ENCODE data around the gene HRH1.

HRH1 gene

GRCh38 chr3:11130385-11130784, 23.9 kb upstream of the HRH1 start:
- ChIA-PET CTCF (interaction anchor here (1.0 kb wide), 1 partner anchor 25 kb away, joined by 9 read pairs; no protein-coding TSS in a partner anchor), POLR2A (no interaction called here)
- no peak for TF ChIP-seq INSM2 (tag by site-specific recombination; IDR thresholded peaks at IDR 0.05)
- no peak for TF ChIP-seq ZNF114 (tag by site-specific recombination; IDR thresholded peaks at IDR 0.05)
- no peak for TF ChIP-seq HOXA7 (CRISPR knock-in tag; IDR thresholded peaks at IDR 0.05; ENCODE audit: borderline replicate concordance)
- no peak for TF ChIP-seq BCL11B (tag by site-specific recombination; IDR thresholded peaks at IDR 0.05; ENCODE audit: low read depth)
- TF ChIP-seq ZNF148 (tag by site-specific recombination; IDR thresholded peaks at IDR 0.05; ENCODE audit: borderline replicate concordance), result no peak
- no peak for TF ChIP-seq ZNF548 (tag by site-specific recombination; IDR thresholded peaks at IDR 0.05)
- no peaks in the 10 kb centered on the region for H3K4me1 ChIP-seq (ENCODE audit: control insufficient read depth, insufficient read depth, low read length)
- H3K9me3 ChIP-seq (ENCODE audit: control insufficient read depth, insufficient read depth, low read depth, low read length), result no peaks in the 10 kb centered on the region
- H3K27ac ChIP-seq (ENCODE audit: extremely low read depth, low read depth, low read length), result no peak overlapping the region
- no peaks in the 10 kb centered on the region for H3K36me3 ChIP-seq (ENCODE audit: control insufficient read depth in 2 of 2, insufficient read depth in 1 of 2, low read length in 2 of 2)
- H3K4me3 ChIP-seq (ENCODE audit: low read depth, low read length), result no peak overlapping the region

GRCh38 chr3:11131371-11131770, 22.9 kb upstream of the HRH1 start:
- POLR2A ChIA-PET, result interaction anchor here (0.5 kb wide), 1 partner anchor 52 kb away, joined by 6 read pairs; no protein-coding TSS in a partner anchor
- CTCF ChIA-PET, result interaction anchor here (0.6 to 1.0 kb wide), 3 partner anchors 18 to 185 kb away, joined by 3 to 9 read pairs (median 3); no protein-coding TSS in a partner anchor
- H3K27ac ChIP-seq (ENCODE audit: extremely low read depth, low read depth, low read length), result no peak overlapping the region
- H3K9me3 ChIP-seq (ENCODE audit: control insufficient read depth, insufficient read depth, low read depth, low read length), result no peaks in the 10 kb centered on the region
- H3K4me3 ChIP-seq (ENCODE audit: low read depth, low read length), result no peak overlapping the region
- no peaks in the 10 kb centered on the region for H3K4me1 ChIP-seq (ENCODE audit: control insufficient read depth, insufficient read depth, low read length)
- no peaks in the 10 kb centered on the region for H3K36me3 ChIP-seq (ENCODE audit: control insufficient read depth in 2 of 2, insufficient read depth in 1 of 2, low read length in 2 of 2)
- no peak for TF ChIP-seq HOXD13 (CRISPR knock-in tag; IDR thresholded peaks at IDR 0.05; ENCODE audit: borderline replicate concordance)
- TF ChIP-seq ZNF311 (tag by site-specific recombination; IDR thresholded peaks at IDR 0.05; ENCODE audit: borderline replicate concordance), result no peak
- no peak for TF ChIP-seq ZBTB48 (tag by site-specific recombination; IDR thresholded peaks at IDR 0.05)
- TF ChIP-seq ZNF221 (tag by site-specific recombination; IDR thresholded peaks at IDR 0.05; ENCODE audit: borderline replicate concordance), result no peak
- no peak for TF ChIP-seq EGR2 (tag by site-specific recombination; IDR thresholded peaks at IDR 0.05; ENCODE audit: low read depth)
- no peak for TF ChIP-seq BCL6B (tag by site-specific recombination; IDR thresholded peaks at IDR 0.05)
- no peak for TF ChIP-seq FEZF1 (tag by site-specific recombination; IDR thresholded peaks at IDR 0.05)
- TF ChIP-seq ELK4 (IDR thresholded peaks at IDR 0.05; ENCODE audit: borderline replicate concordance, low read depth, low read length), result no peak
- TF ChIP-seq BCL11B (tag by site-specific recombination; IDR thresholded peaks at IDR 0.05; ENCODE audit: low read depth), result no peak
- TF ChIP-seq ZBTB17 (tag by site-specific recombination; IDR thresholded peaks at IDR 0.05), result no peak
- TF ChIP-seq ZNF544 (tag by site-specific recombination; IDR thresholded peaks at IDR 0.05), result no peak
- no peak for TF ChIP-seq PRDM2 (tag by site-specific recombination; IDR thresholded peaks at IDR 0.05; ENCODE audit: borderline replicate concordance)
- no peak for TF ChIP-seq TRIM28 (IDR thresholded peaks at IDR 0.05; ENCODE audit: borderline replicate concordance, low read length)
- no peak for TF ChIP-seq ZNF362 (tag by site-specific recombination; IDR thresholded peaks at IDR 0.05)

All from HEK293 (cell line).